Motor neuron (in vitro differentiated cells): ENCODE data around the gene OR7G1. TPM values are rescaled to one million over a fixed set of nuclear protein-coding genes. Genes with fewer than 3 reads are reported as not detected.
A peak's percentile ranks its signal among the peaks of the same experiment; 100 is the strongest.
"Not testable (repeated sequence)": the region's sequence is repeated elsewhere in the genome, so short reads cannot be mapped to it uniquely, and the experiment has no call there.

ENCODE experiments used
- ATAC-seq, 8 experiments: fragments of 200-7000 bp; cut with Tn5 transposase; replicated peaks in 6 of 8; 2 replicates each; pipeline ENCODE4 v1.8.0; 2021; ENCODE audit warnings: mild to moderate bottlenecking in 8 of 8, moderate library complexity in 8 of 8
- H3K27ac ChIP-seq, 2 donors: fragments of 250-450 bp; sonication (Bioruptor Pico); 2 replicates each; pipeline ENCODE4 v1.9.0; 2021; ENCODE audit warnings: antibody characterized with exemption in 2 of 2, mild to moderate bottlenecking in 2 of 2, moderate library complexity in 1 of 2
- H3K4me1 ChIP-seq, 2 donors: fragments of 250-450 bp; sonication (Bioruptor Pico); replicated peaks in 1 of 2; 2 replicates each; pipeline ENCODE4 v1.6.1; 2021; ENCODE audit warnings: antibody characterized with exemption in 2 of 2, mild to moderate bottlenecking in 2 of 2, moderate library complexity in 1 of 2
- H3K4me3 ChIP-seq, 5 donors: fragments of 250-450 bp; sonication (Bioruptor Pico); 2 replicates each; pipeline ENCODE4 v1.9.0; 2021; ENCODE audit warnings: antibody characterized with exemption in 5 of 5, mild to moderate bottlenecking in 5 of 5, moderate library complexity in 4 of 5
- WGBS, 10 experiments: fragments of 450-650 bp; shearing (Covaris generic); methylation state at CpG; one replicate each; pipeline ENCODE4 v1.0.0; 2022; 5-methylcytosine and 5-hydroxymethylcytosine counted together
- in situ Hi-C, 9 experiments: fragments of 400-800 bp; cut with MboI; loops; one replicate each; pipeline ENCODE4 v1.15.0; 2021; ENCODE audit warnings: low sequenced_read_pairs in 9 of 9, low pct_unique_long_range_greater_than_20kb in 2 of 9; ENCODE audit not compliant: unreplicated experiment in 9 of 9
- total RNA-seq, 8 experiments: library from RNA; unstranded; fragments of 300-600 nt; gene quantifications; 2 replicates each; pipeline versions ENCODE4 v1.2.3 to v1.2.4, GENCODE V29; 2022

The OR7G1 gene
- total RNA-seq, 8 experiments from 2014 or later, result 0.21 TPM; not detected in 7

GRCh38 chr19:9073806-9074205 is 41.8 kb downstream of the OR7G1 start:
- ATAC-seq, result no peak
- Histone ChIP-seq H3K27ac (no peak overlapping the region), H3K4me3 (no peak overlapping the region), H3K4me1 (peaks cover 0 to 19% of the 10 kb centered on the region in 2 donors)
- WGBS, 10 experiments, result 0 to 57% (median 35%) methylated on average over 1 to 6 of the region's 6 CpGs
- in situ Hi-C loops, result no loop called here

GRCh38 chr19:9071720-9072119 is 43.8 kb downstream of the OR7G1 start:
- ATAC-seq, in situ Hi-C loops, H3K27ac ChIP-seq, H3K4me3 ChIP-seq: not testable (repeated sequence)
- WGBS, 10 experiments, result 33 to 97% (median 75%) methylated on average over 1 to 6 of the region's 6 CpGs; no CpG with 5 or more reads in 2 of the 10 experiments
- H3K4me1 ChIP-seq, result peaks cover 0 to 19% of the 10 kb centered on the region in 2 donors

- in situ Hi-C loops, result no loop called here
- H3K27ac ChIP-seq, result no peak overlapping the region
- WGBS, 10 experiments, result 0 to 33% (median 21%) methylated on average over 1 to 2 of the region's 5 CpGs; no CpG with 5 or more reads in 6 of the 10 experiments
- ATAC-seq, result peak in 1 of 8 experiments; percentile 53
- H3K4me1 ChIP-seq, result peaks cover 0 to 12% of the 10 kb centered on the region in 2 donors
- no peak overlapping the region for H3K4me3 ChIP-seq
These were observed 45.5 kb downstream of the OR7G1 start for GRCh38 chr19:9070066-9070465.

GRCh38 chr19:9065457-9066014 is 50.0 kb downstream of the OR7G1 start:
- Histone ChIP-seq H3K4me3 (no peak overlapping the region), H3K4me1 (peaks cover 0 to 7% of the 10 kb centered on the region in 2 donors), H3K27ac (no peak overlapping the region)
- WGBS, 10 experiments, result 0 to 90% (median 56%) methylated on average over 2 to 8 of the region's 12 CpGs; no CpG with 5 or more reads in 6 of the 10 experiments
- in situ Hi-C loops, result no loop called here
- ATAC-seq, result no peak

Other genes starting within 250 kb of the OR7G1 start
- under 1 TPM in 7 of 8 experiments, not detected in 1; under 0.01 to 0.33 (median 0.10) TPM for gene MUC16, start 105.4 kb downstream of the OR7G1 start, total RNA-seq
- under 1 TPM in 4 of 8 experiments, not detected in 4; 0.15 to 0.76 (median 0.21) TPM for gene OR1M1, start 28.7 kb downstream of the OR7G1 start, total RNA-seq
- under 1 TPM in 5 of 8 experiments, not detected in 3; 0.09 to 0.24 (median 0.13) TPM for gene OR7G2, start 8.3 kb downstream of the OR7G1 start, total RNA-seq
- not detected for gene OR7G3, start 11.2 kb upstream of the OR7G1 start, total RNA-seq
- gene ZNF317, start 24.6 kb upstream of the OR7G1 start, total RNA-seq, result 10 to 100 TPM; 20.5 to 36.9 (median 27.8) TPM
- 1 to 10 TPM in 1 of 8 experiments, under 1 TPM in 5, not detected in 2; 0.04 to 1.9 (median 0.27) TPM for gene OR7D2, start 63.2 kb upstream of the OR7G1 start, total RNA-seq
- under 1 TPM in 4 of 8 experiments, not detected in 4; 0.05 to 0.29 (median 0.23) TPM for gene OR7D4, start 103.8 kb upstream of the OR7G1 start, total RNA-seq
- under 1 TPM in 3 of 8 experiments, not detected in 5; 0.29 to 0.43 (median 0.35) TPM for gene OR7E24, start 135.2 kb upstream of the OR7G1 start, total RNA-seq
- 10 to 100 TPM in 1 of 8 experiments, 1 to 10 TPM in 6, under 1 TPM in 1; 0.41 to 11.8 (median 4.1) TPM for gene ZNF699, start 194.1 kb upstream of the OR7G1 start, total RNA-seq
- 10 to 100 TPM in 5 of 8 experiments, 1 to 10 TPM in 3; 3.8 to 24.3 (median 15.5) TPM for gene ZNF559, start 208.4 kb upstream of the OR7G1 start, total RNA-seq
- gene ZNF177, start 247.2 kb upstream of the OR7G1 start, total RNA-seq, result 10 to 100 TPM in 2 of 8 experiments, 1 to 10 TPM in 6; 2.2 to 12.6 (median 5.4) TPM